RWPE1 (cell line): Measurements from ENCODE around the gene PPM1J.

ENCODE experiments used
- CTCF ChIA-PET: fragments of 350-600 bp; sonication (Branson Sonifier 250); formaldehyde crosslinking; extraction: SDS; loops from one replicate; lab custom pipeline; 2021; lab: Yijun Ruan, JAX
- POLR2A ChIA-PET: fragments of 400-600 bp; formaldehyde crosslinking; extraction: SDS; loops from one replicate; lab custom pipeline; 2020; ENCODE audit warnings: antibody characterized with exemption; ENCODE audit not compliant: low non-redundant PET; lab: Yijun Ruan, JAX
- DNase-seq: peaks from one replicate; pipeline ENCODE4 v3.0.0; 2012; ENCODE audit warnings: low spot score
- H3K27ac ChIP-seq: fragments of 450-650 bp; 2 replicates; pipeline ENCODE4 v1.5.1; 2017
- CTCF ChIP-seq: fragments of 450-650 bp; conservative IDR thresholded peaks from 2 replicates; pipeline ENCODE4 v1.5.1; 2017; ENCODE audit warnings: low read depth, mild to moderate bottlenecking

PPM1J gene

DNA sequence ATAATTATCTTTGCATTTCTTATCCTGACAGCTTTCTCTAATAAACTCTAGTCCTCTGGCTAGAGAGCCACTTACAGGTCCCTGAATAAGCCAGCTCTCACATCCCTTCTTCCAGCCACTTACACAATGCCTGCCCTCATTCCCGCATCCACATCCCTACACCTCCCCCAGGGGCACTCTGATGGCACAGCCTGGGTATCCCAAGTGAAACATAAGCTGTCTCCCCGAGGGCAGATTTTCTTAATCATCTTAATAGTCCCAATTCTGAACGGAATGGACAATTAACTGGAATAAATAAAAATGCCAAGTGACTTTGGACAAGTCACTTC is 13.1 kb downstream of the PPM1J start:
- DNase-seq = no peak
- CTCF ChIA-PET = no interaction called here
- POLR2A ChIA-PET = no interaction called here
- peak overlapping the region; percentile 96 for H3K27ac ChIP-seq
- no peak for TF ChIP-seq CTCF

DNA sequence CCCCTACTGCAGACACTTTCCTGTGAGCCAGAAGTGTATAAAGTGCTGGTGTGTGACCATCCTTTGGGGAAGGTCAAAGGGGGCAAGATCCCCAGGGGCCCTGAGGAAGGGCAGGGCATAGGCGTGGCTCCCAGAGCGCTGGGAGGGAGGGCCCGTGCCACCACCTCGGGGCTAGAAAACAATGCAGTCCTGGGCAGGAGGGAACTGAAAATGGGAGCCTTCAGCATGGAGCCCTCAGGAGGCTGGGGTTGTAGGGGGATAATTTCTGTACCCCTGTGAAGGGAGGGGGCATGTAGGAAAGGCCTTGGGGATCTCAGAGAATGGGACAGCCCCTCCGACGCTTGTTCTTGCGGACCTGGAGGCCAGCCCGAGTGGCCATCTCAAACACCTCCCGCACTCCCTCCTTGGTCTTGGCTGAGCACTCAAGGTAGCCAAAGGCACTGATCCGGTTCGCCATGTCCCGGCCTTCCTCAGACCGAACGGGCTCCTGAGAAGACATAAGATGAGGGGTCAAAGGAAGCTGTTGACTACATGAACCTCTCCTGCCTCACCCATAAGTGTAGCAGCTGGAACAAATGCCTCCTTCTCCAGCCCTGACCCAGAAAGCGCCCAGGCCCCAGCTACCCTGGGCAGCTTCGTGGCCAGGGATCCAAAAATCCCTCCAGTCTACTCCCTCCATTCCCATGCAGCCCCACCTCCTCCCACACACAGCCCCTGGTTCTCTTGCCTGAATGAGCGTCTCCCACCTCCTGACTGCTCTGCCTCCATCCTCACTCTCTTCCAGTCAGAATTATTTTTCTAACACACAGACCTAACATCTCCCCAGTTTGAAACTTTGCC is 13.7 kb downstream of the PPM1J start:
- POLR2A ChIA-PET = interaction anchor here (0.6 kb wide), 1 partner anchor 103 kb away, joined by 3 read pairs; no protein-coding TSS in a partner anchor
- H3K27ac ChIP-seq = peak overlapping the region; percentile 96
- CTCF ChIA-PET = interaction anchor here (0.6 kb wide), 1 partner anchor 28 kb away, joined by 3 read pairs; no protein-coding TSS in a partner anchor
- TF ChIP-seq CTCF = no peak
- no peak for DNase-seq

DNA sequence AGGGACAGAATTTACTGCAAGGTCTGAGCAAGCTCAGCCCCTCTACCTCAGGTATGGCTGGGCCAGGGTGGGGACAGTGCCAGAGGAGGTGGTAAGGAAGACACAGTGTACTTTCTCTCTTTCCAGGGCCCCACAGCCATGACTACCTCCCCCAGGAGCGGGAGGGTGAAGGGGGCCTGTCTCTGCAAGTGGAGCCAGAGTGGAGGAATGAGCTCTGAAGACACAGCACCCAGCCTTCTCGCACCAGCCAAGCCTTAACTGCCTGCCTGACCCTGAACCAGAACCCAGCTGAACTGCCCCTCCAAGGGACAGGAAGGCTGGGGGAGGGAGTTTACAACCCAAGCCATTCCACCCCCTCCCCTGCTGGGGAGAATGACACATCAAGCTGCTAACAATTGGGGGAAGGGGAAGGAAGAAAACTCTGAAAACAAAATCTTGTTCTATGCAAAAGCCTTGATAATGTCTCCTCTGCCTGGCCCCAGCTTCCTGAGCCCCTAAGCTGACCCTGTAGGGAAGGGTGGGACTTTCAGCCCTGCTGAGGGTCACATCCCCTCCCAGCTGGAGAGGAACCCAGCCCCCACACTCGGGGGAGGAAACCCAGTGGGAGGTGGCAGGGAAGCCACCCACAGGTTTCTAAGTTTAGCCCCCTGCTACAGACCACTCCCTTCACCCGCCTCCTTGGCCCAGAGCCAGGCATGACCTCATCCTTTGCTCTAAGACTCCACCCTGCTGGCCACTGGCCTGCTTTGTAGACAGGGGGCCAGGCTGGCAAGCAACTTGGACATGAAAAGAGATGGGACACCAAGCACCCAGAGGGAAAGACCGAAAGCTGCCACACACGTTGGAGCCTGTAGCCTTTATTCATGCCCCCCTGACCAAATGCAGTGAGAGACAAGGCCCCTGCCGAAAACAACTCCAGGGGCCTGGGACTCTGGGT is 14.6 kb downstream of the PPM1J start:
- no peak for TF ChIP-seq CTCF
- CTCF ChIA-PET = interaction anchor here (0.6 kb wide), 2 partner anchors 27 to 94 kb away, joined by 3 read pairs; no protein-coding TSS in a partner anchor
- peak overlapping the region; percentile 96 for H3K27ac ChIP-seq
- POLR2A ChIA-PET = no interaction called here
- peak; percentile 84 for DNase-seq

GRCh38 chr1:112699425-112700144 is 15.5 kb downstream of the PPM1J start:
- no peak for DNase-seq
- ChIA-PET CTCF (interaction anchor here (0.6 kb wide), 3 partner anchors 47 to 93 kb away, joined by 3 to 4 read pairs (median 3); no protein-coding TSS in a partner anchor), POLR2A (no interaction called here)
- H3K27ac ChIP-seq = peak overlapping the region; percentile 96
- TF ChIP-seq CTCF = no peak

DNA sequence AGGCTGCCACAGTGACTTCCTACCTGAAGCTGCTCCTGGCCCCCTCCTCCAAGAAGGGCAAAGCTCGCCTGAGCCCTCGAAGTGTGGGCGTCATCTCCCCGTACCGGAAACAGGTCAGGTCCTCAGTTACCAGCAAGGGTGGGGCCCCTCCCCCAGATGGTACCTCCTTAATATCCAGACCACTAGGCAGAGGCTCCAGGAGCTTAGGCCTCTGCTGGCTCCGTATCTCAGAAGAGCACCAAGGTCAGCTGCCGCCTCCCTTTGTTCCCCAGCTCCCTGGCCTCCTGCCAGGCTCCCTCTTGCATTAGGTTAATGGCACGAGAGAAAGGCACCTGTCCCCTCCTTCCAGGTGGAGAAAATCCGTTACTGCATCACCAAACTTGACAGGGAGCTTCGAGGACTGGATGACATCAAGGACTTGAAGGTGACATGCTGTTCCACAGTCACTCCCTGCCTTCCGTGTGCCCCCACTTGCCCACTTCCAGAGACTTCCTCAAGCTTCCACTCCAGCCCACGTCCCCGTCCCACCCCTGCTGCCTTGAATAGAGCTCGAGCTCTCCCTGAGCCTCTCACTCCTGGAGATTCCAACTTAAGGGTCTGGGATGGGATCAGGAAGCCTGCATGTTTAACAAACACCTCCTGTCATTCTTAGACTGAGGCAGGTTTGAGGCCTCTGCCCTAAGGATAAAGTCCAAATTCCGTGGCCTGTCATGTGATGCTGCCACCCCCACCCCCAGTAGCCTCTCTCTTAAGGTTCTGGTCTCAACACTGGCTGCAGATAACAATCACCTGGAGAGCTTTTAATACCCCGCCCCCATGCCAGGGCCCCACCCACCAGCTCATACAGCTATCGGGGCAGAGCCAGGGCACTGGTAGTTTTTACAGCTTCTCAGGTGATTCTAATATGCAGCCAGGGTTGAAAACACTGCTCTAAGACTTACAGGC is 16.5 kb downstream of the PPM1J start:
- peak overlapping the region; percentile 96 for H3K27ac ChIP-seq
- ChIA-PET POLR2A (interaction anchor here (1.0 kb wide), 1 partner anchor 24 kb away, joined by 4 read pairs; no protein-coding TSS in a partner anchor), CTCF (interaction anchor here (0.6 to 1.2 kb wide), 3 partner anchors 9 to 203 kb away, joined by 3 read pairs; no protein-coding TSS in a partner anchor)
- no peak for TF ChIP-seq CTCF
- no peak for DNase-seq
